Endothelial cell of umbilical vein (primary cell): ENCODE data around the gene ZNF202. TPM values are rescaled to one million over a fixed set of nuclear protein-coding genes. Genes with fewer than 3 reads are reported as not detected.

Experiments
- BruUV-seq: library from RNA; stranded (reverse); fragments of 400-500 nt; replicated peaks from 2 replicates; lab custom pipeline; 2021; lab: Mats Ljungman, UMichigan
- CTCF ChIA-PET: fragments of 300-600, 350-600 bp; sonication (Branson Sonifier 250); formaldehyde crosslinking; loops from one replicate; lab custom pipeline; 2021; ENCODE audit warnings: antibody characterized with exemption, inconsistent platforms; lab: Charles Lee
- POLR2A ChIA-PET: fragments of 300-600, 350-600 bp; sonication (Branson Sonifier 250); formaldehyde crosslinking; loops from one replicate; lab custom pipeline; 2021; ENCODE audit warnings: antibody characterized with exemption, inconsistent platforms; lab: Charles Lee
- DNase-seq: peaks from one replicate; pipeline ENCODE4 v3.0.0-alpha.2; 2011; ENCODE audit warnings: low read depth, low spot score
- FAIRE-seq: peaks from 2 replicates; lab custom pipeline; 2011; peaks lifted over from hg19 to GRCh38; lab: Jason Lieb, UNC
- H2AFZ ChIP-seq: 2 replicates; pipeline ENCODE4 v1.6.0; 2012; ENCODE audit warnings: low read depth, low read length, control low read depth, inconsistent platforms
- H3K27ac ChIP-seq: 2 replicates; pipeline ENCODE4 v1.5.1; 2011; ENCODE audit warnings: low read depth, mild to moderate bottlenecking, control low read depth, low read length, moderate library complexity; ENCODE audit not compliant: insufficient read depth
- H3K27me3 ChIP-seq, 2 experiments: 2 replicates each; pipeline versions ENCODE4 v1.6.0 to v1.6.1; 2011; ENCODE audit warnings: low read length in 2 of 2, mixed read lengths in 1 of 2; ENCODE audit not compliant: control insufficient read depth in 2 of 2, insufficient read depth in 2 of 2
- H3K36me3 ChIP-seq, 2 experiments: 2 replicates in 1 of 2; 3 replicates in 1 of 2; pipeline ENCODE4 v1.5.1; 2011; ENCODE audit warnings: low read length in 2 of 2, mild to moderate bottlenecking in 1 of 2, moderate library complexity in 1 of 2; ENCODE audit not compliant: control insufficient read depth in 2 of 2, insufficient read depth in 2 of 2; ENCODE audit errors: extremely low read depth in 1 of 2
- H3K4me1 ChIP-seq: 3 replicates; pipeline ENCODE4 v1.5.1; 2011; ENCODE audit warnings: mild to moderate bottlenecking, low read length; ENCODE audit not compliant: control insufficient read depth, insufficient read depth; ENCODE audit errors: extremely low read depth
- H3K4me2 ChIP-seq: 2 replicates; pipeline ENCODE4 v1.6.1; 2011; ENCODE audit warnings: low read length, control low read depth, mixed read lengths; ENCODE audit not compliant: insufficient read depth
- H3K4me3 ChIP-seq, 3 experiments: fragments of 200-600 bp in 1 of 3; sonication (generic), shearing (Covaris generic) in 1 of 3; replicated peaks in 1 of 3; 2 replicates each; pipeline ENCODE4 v1.5.1; 2011 to 2016; ENCODE audit warnings: control low read depth in 3 of 3, low read length in 3 of 3, mild to moderate bottlenecking in 2 of 3, inconsistent platforms in 1 of 3, low read depth in 1 of 3, moderate library complexity in 1 of 3; ENCODE audit not compliant: insufficient read depth in 1 of 3
- H3K79me2 ChIP-seq: 2 replicates; pipeline ENCODE4 v1.6.0; 2012; ENCODE audit warnings: low read length, inconsistent platforms; ENCODE audit not compliant: control insufficient read depth, insufficient read depth
- H3K9ac ChIP-seq: replicated peaks from 2 replicates; pipeline ENCODE3; 2011; ENCODE audit warnings: low read length, control low read depth; ENCODE audit not compliant: insufficient read depth; ENCODE audit errors: extremely low read depth
- H3K9me1 ChIP-seq: replicated peaks from 3 replicates; pipeline ENCODE4 v1.6.0; 2011; ENCODE audit warnings: mild to moderate bottlenecking, low read length; ENCODE audit not compliant: control insufficient read depth, insufficient read depth; ENCODE audit errors: extremely low read depth
- H3K9me3 ChIP-seq: replicated peaks from 2 replicates; pipeline ENCODE4 v1.5.1; 2012; ENCODE audit warnings: low read length, inconsistent platforms; ENCODE audit not compliant: control insufficient read depth, insufficient read depth
- H4K20me1 ChIP-seq: replicated peaks from 2 replicates; pipeline ENCODE3; 2011; ENCODE audit warnings: mild to moderate bottlenecking, low read length; ENCODE audit not compliant: control insufficient read depth, insufficient read depth; ENCODE audit errors: extremely low read depth
- CTCF ChIP-seq, 2 donors: IDR thresholded peaks; 1 replicate in 1 of 2; 2 replicates in 1 of 2; pipeline ENCODE4 v1.5.1; 2011; ENCODE audit warnings: low read length in 2 of 2, mild to moderate bottlenecking in 2 of 2, moderate library complexity in 2 of 2, control low read depth in 1 of 2, inconsistent platforms in 1 of 2, low read depth in 1 of 2; ENCODE audit not compliant: insufficient read depth in 1 of 2; ENCODE audit errors: extremely low read depth in 1 of 2
- EZH2 ChIP-seq: IDR thresholded peaks from 2 replicates; pipeline ENCODE4 v1.6.1; 2012; ENCODE audit warnings: borderline replicate concordance, low read depth, mild to moderate bottlenecking, moderate library complexity, low read length, inconsistent platforms; ENCODE audit not compliant: severe bottlenecking
- FOS ChIP-seq: IDR thresholded peaks from 2 replicates; pipeline ENCODE4 v1.6.1; 2011; ENCODE audit warnings: mild to moderate bottlenecking, low read length, moderate library complexity, borderline replicate concordance; ENCODE audit not compliant: insufficient read depth
- GATA2 ChIP-seq: IDR thresholded peaks from 2 replicates; pipeline ENCODE4 v1.7.0; 2011; ENCODE audit warnings: low read depth, mild to moderate bottlenecking, moderate library complexity, mixed read lengths, low read length; ENCODE audit not compliant: insufficient read length, insufficient read depth
- JUN ChIP-seq: IDR thresholded peaks from 2 replicates; pipeline ENCODE4 v1.6.1; 2011; ENCODE audit warnings: borderline replicate concordance, low read depth; ENCODE audit not compliant: insufficient read length, insufficient read depth
- MAX ChIP-seq: IDR thresholded peaks from 2 replicates; pipeline ENCODE4 v1.6.1; 2011; ENCODE audit not compliant: insufficient read depth, insufficient read length
- MYC ChIP-seq: IDR thresholded peaks from one replicate; pipeline ENCODE4 v1.6.1; 2011; ENCODE audit warnings: mild to moderate bottlenecking, low read depth, low read length
- POLR2A ChIP-seq: IDR thresholded peaks from 2 replicates; pipeline ENCODE4 v1.6.1; 2012; ENCODE audit warnings: low read depth, mild to moderate bottlenecking, control low read depth, low read length
- POLR2AphosphoS5 ChIP-seq: IDR thresholded peaks from 2 replicates; pipeline ENCODE4 v1.6.1; 2012; ENCODE audit warnings: low read depth, mild to moderate bottlenecking, control low read depth, low read length, moderate library complexity; ENCODE audit not compliant: insufficient read depth
- dilution Hi-C: fragments of 300-500 bp; cut with MboI; formaldehyde crosslinking; loops from one replicate; pipeline ENCODE4 v1.15.0; 2019; ENCODE audit warnings: low sequenced_read_pairs; ENCODE audit not compliant: extremely low pct_ligation_motif_present
- intact Hi-C: fragments of 100-400 bp; cut with micrococcal nuclease; formaldehyde crosslinking; loops from one replicate; pipeline ENCODE4 v1.10.0; 2022
- polyA plus RNA-seq, 4 experiments: library from polyadenylated mRNA; depleted of rRNA in 3 of 4; stranded (reverse) in 3 of 4; unstranded in 1 of 4; fragments of >200 nt; gene quantifications; 2 replicates each; pipeline versions ENCODE4 v1.2.1 to v1.2.3, GENCODE V29; 2011 to 2012; ENCODE audit warnings: missing spikeins in 1 of 4
- total RNA-seq: library from RNA; stranded (reverse); gene quantifications from 2 replicates; pipeline ENCODE4 v1.2.3, GENCODE V29; 2021

The ZNF202 gene
- total and polyA plus RNA-seq, 2 donors (not counting 3 experiments of a cell fraction or from before 2014, with no cell fraction given): 6.5 to 12.3 TPM

GRCh38 chr11:123755813-123756212 is 14.4 kb upstream of the ZNF202 start:
- Histone ChIP-seq H3K9me3 (no peaks in the 10 kb centered on the region), H3K4me1 (no peaks in the 10 kb centered on the region), H3K36me3 (no peaks in the 10 kb centered on the region), H3K4me2 (no peak overlapping the region), H3K27ac (no peak overlapping the region), H3K9ac (no peak overlapping the region), H2AFZ (no peak overlapping the region), H3K27me3 (no peaks in the 10 kb centered on the region), H3K9me1 (no peaks in the 10 kb centered on the region), H3K4me3 (no peak overlapping the region), H3K79me2 (no peaks in the 10 kb centered on the region), H4K20me1 (no peaks in the 10 kb centered on the region)
- dilution Hi-C loops (no loop called here), intact Hi-C loops (no loop called here)
- FAIRE-seq (no peak), DNase-seq (no peak)
- CTCF ChIA-PET: interaction anchor here (0.5 to 1.5 kb wide), 5 partner anchors 9 to 320 kb away, joined by 3 to 7 read pairs (median 4); partner anchors contain the start of gene ZNF202
- no peak for TF ChIP-seq POLR2A
- no peak for TF ChIP-seq JUN
- no peak for TF ChIP-seq FOS
- no peak for TF ChIP-seq MYC
- TF ChIP-seq GATA2: no peak
- TF ChIP-seq MAX: no peak
- no peak for TF ChIP-seq CTCF (IDR thresholded peaks at IDR 0.05; ENCODE audit: extremely low read depth in 1 of 2, insufficient read depth in 1 of 2, low read depth in 1 of 2, low read length in 2 of 2)
- no peak for TF ChIP-seq EZH2
- no peak for TF ChIP-seq POLR2AphosphoS5
- POLR2A ChIA-PET: no interaction called here
- BruUV-seq: no TSS peak
